MCF 10A (cell line): ENCODE data around the gene ZNF514. TPM values are rescaled to one million over a fixed set of nuclear protein-coding genes. Genes with fewer than 3 reads are reported as not detected.

Source experiments
- BruUV-seq: library from RNA; stranded (reverse); fragments of 400-500 nt; replicated peaks from 2 replicates; lab custom pipeline; 2021; lab: Mats Ljungman, UMichigan
- CTCF ChIA-PET: fragments of 300-600 bp; sonication (Branson Sonifier 250); formaldehyde crosslinking; extraction: SDS; loops from one replicate; lab custom pipeline; 2021; ENCODE audit warnings: antibody characterized with exemption, inconsistent platforms; lab: Yijun Ruan, JAX
- POLR2A ChIA-PET: fragments of 300-600, 350-650 bp; sonication (Branson Sonifier 250); formaldehyde crosslinking; extraction: SDS; loops from one replicate; lab custom pipeline; 2020; ENCODE audit warnings: antibody characterized with exemption, inconsistent platforms; lab: Yijun Ruan, JAX
- DNase-seq: peaks from one replicate; pipeline ENCODE4 v3.0.0-alpha.2; 2018; ENCODE audit not compliant: unreplicated experiment
- H3K27ac Mint-ChIP-seq: one replicate; pipeline ENCODE4 v1.8.0; 2022; ENCODE audit warnings: mild to moderate bottlenecking, low read depth, mixed read lengths; ENCODE audit not compliant: unreplicated experiment
- H3K27me3 Mint-ChIP-seq: one replicate; pipeline ENCODE4 v1.8.0; 2022; ENCODE audit warnings: mixed read lengths; ENCODE audit not compliant: insufficient read depth, unreplicated experiment
- H3K36me3 Mint-ChIP-seq: one replicate; pipeline ENCODE4 v1.8.0; 2022; ENCODE audit warnings: mild to moderate bottlenecking, moderate library complexity, mixed read lengths; ENCODE audit not compliant: insufficient read depth, unreplicated experiment
- H3K4me1 Mint-ChIP-seq: one replicate; pipeline ENCODE4 v1.8.0; 2022; ENCODE audit warnings: mixed read lengths; ENCODE audit not compliant: insufficient read depth, unreplicated experiment
- H3K4me3 Mint-ChIP-seq: one replicate; pipeline ENCODE4 v1.8.0; 2022; ENCODE audit warnings: mild to moderate bottlenecking, moderate library complexity, mixed read lengths; ENCODE audit not compliant: unreplicated experiment
- H3K9me3 Mint-ChIP-seq: one replicate; pipeline ENCODE4 v1.8.0; 2022; ENCODE audit warnings: mixed read lengths; ENCODE audit not compliant: unreplicated experiment
- CTCF ChIP-seq: fragments of 200-600 bp; IDR thresholded peaks from one replicate; pipeline ENCODE4 v1.8.0; 2022; ENCODE audit warnings: antibody characterized with exemption, mild to moderate bottlenecking; ENCODE audit not compliant: unreplicated experiment
- intact Hi-C: fragments of 100-400 bp; cut with micrococcal nuclease; formaldehyde crosslinking; loops from 2 replicates; pipeline ENCODE4 v1.14.1; 2022
- total RNA-seq: library from RNA; stranded (reverse); gene quantifications from 2 replicates; pipeline ENCODE4 v1.2.3, GENCODE V29; 2022

The ZNF514 gene
- total RNA-seq, 1 experiment from 2014 or later = 6.3 TPM

DNA sequence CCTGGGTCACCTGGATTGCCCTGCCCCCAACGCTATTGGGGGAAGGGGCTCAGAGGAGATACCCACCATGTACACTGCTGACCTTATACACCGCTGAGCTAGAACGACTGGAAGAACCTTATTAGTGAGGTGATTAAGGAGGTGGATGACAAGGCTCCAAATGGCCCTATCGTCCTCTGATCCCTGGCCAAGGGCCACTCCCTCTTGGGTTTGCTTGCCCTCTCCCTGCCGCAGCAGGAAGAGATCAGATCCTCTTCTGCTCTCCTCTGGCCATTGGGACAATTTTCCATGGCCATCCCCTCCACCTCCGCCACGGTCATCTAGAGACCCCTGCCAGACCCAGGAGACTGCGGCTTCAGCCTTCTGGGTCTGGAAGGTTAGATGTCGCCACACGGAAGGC is 1.2 kb downstream of the ZNF514 start:
- Mint-ChIP-seq H3K4me3 (peak overlapping the region; percentile 71), H3K36me3 (peaks cover 13% of the 10 kb centered on the region), H3K9me3 (no peaks in the 10 kb centered on the region), H3K4me1 (no peaks in the 10 kb centered on the region), H3K27ac (no peak overlapping the region), H3K27me3 (no peaks in the 10 kb centered on the region)
- CTCF ChIA-PET = interaction anchor here (1.3 kb wide), 1 partner anchor 136 kb away, joined by 4 read pairs; no protein-coding TSS in a partner anchor
- DNase-seq = no peak
- BruUV-seq = no TSS peak
- POLR2A ChIA-PET = interaction anchor here (1.9 kb wide), 1 partner anchor 37 kb away, joined by 4 read pairs; the partner anchor contains the start of gene MRPS5
- TF ChIP-seq CTCF = no peak
- intact Hi-C loops = no loop called here

DNA sequence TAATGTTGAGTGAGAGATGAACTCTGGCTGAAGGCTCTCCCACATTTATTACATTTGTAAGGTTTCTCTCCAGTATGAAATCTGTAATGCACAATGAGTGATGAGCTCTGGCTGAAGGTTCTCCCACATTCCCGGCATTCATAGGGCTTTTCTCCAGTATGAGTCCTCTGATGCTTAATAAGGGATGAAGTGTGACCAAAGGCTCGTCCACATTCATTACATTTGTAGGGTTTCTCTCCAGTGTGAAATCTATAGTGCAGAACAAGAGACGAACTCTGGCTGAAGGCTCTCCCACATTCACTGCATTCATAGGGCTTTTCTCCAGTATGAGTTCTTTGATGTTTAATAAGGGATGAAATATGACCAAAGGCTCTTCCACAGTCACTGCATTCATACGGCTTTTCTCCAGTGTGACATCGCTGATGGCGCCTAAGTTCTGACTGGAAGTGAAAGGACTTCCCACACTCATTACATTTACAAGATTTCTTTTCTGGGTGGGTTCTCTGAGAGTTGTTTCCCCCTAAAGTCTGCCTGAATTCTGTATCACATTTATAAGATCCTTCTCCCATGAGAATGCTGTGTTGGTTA is 10.2 kb downstream of the ZNF514 start:
- H3K27me3 Mint-ChIP-seq = no peaks in the 10 kb centered on the region
- H3K9me3 Mint-ChIP-seq = peaks cover 50% of the 10 kb centered on the region
- TF ChIP-seq CTCF = no peak
- H3K4me3 Mint-ChIP-seq = no peak overlapping the region
- no TSS peak for BruUV-seq
- ChIA-PET CTCF (no interaction called here), POLR2A (no interaction called here)
- intact Hi-C loops = no loop called here
- peaks cover 16% of the 10 kb centered on the region for H3K36me3 Mint-ChIP-seq
- DNase-seq = no peak
- H3K27ac Mint-ChIP-seq = no peak overlapping the region
- no peaks in the 10 kb centered on the region for H3K4me1 Mint-ChIP-seq

- CTCF ChIA-PET = no interaction called here
Observed at GRCh38 chr2:95143838-95144237, 15.8 kb downstream of the ZNF514 start.

DNA sequence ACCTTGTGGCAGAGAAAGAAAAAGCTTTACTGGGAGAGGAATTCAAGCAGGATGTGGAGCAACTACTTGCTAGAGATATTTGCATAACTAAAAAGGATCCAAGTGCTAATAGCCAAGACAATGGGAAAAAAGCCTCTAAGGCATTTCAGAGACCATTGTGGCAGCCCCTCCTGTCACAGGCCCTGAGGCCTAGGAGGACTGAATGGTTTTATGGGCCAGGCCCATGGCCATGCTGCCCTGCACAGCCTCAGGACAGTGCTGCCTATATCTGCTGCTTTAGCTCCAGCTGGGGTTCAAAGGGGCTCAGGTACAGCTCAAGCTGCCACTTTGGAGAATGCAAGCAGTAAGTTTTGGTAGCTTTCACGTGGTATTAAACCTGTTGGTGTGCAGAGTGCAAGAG is 20.9 kb downstream of the ZNF514 start:
- DNase-seq = no peak
- Mint-ChIP-seq H3K36me3 (no peaks in the 10 kb centered on the region), H3K27ac (no peak overlapping the region), H3K9me3 (peaks cover 17% of the 10 kb centered on the region), H3K4me1 (no peaks in the 10 kb centered on the region), H3K27me3 (no peaks in the 10 kb centered on the region), H3K4me3 (no peak overlapping the region)
- BruUV-seq = no TSS peak
- TF ChIP-seq CTCF = no peak
- ChIA-PET POLR2A (no interaction called here), CTCF (interaction anchor here (0.8 to 1.0 kb wide), 2 partner anchors 10 to 24 kb away, joined by 3 to 4 read pairs; no protein-coding TSS in a partner anchor)
- intact Hi-C loops = no loop called here

More at GRCh38 chr2:95143838-95144237, 15.8 kb downstream of the ZNF514 start:
- Mint-ChIP-seq H3K4me1 (no peaks in the 10 kb centered on the region), H3K27ac (no peak overlapping the region), H3K4me3 (no peak overlapping the region), H3K36me3 (no peaks in the 10 kb centered on the region), H3K9me3 (peaks cover 26% of the 10 kb centered on the region), H3K27me3 (no peaks in the 10 kb centered on the region)
- BruUV-seq = no TSS peak
- POLR2A ChIA-PET = no interaction called here
- DNase-seq = no peak
- intact Hi-C loops = no loop called here
- TF ChIP-seq CTCF = no peak
